COLO668 (cell line): ENCODE results near the gene PIMREG.
A peak's percentile ranks its signal among the peaks of the same experiment; 100 is the strongest.

Experiments
- DNase-seq: peaks from one replicate; lab custom pipeline; 2025; ENCODE audit not compliant: unreplicated experiment; lab: John Stamatoyannopoulos, UW

The PIMREG gene

GRCh38 chr17:6461246-6461645, 17.0 kb downstream of the PIMREG start:
- no peak for DNase-seq

- no peak for DNase-seq
These were observed 17.7 kb downstream of the PIMREG start for GRCh38 chr17:6461792-6462524.

- no peak for DNase-seq
These were observed 18.4 kb downstream of the PIMREG start for GRCh38 chr17:6462692-6463091.

GRCh38 chr17:6463616-6464445, 19.6 kb downstream of the PIMREG start:
- DNase-seq, result no peak

GRCh38 chr17:6464446-6465041, 20.3 kb downstream of the PIMREG start:
- DNase-seq, result no peak

- DNase-seq, result no peak
These were observed 21.1 kb downstream of the PIMREG start for GRCh38 chr17:6465206-6466003.

- DNase-seq, result no peak
These were observed 23.3 kb downstream of the PIMREG start for GRCh38 chr17:6467567-6467966.

- no peak for DNase-seq
These were observed 24.0 kb downstream of the PIMREG start for GRCh38 chr17:6468051-6468790.

- no peak for DNase-seq
These were observed 26.0 kb downstream of the PIMREG start for GRCh38 chr17:6470146-6470718.

GRCh38 chr17:6470751-6471521, 26.7 kb downstream of the PIMREG start:
- DNase-seq, result no peak

- no peak for DNase-seq
These were observed 27.5 kb downstream of the PIMREG start for GRCh38 chr17:6471531-6472465.

- DNase-seq, result no peak
These were observed 28.3 kb downstream of the PIMREG start for GRCh38 chr17:6472517-6472916.

GRCh38 chr17:6473128-6473767, 29.0 kb downstream of the PIMREG start:
- DNase-seq, result peak; percentile 38

GRCh38 chr17:6474376-6474775, 30.1 kb downstream of the PIMREG start:
- DNase-seq, result no peak

- DNase-seq, result no peak
These were observed 30.7 kb downstream of the PIMREG start for GRCh38 chr17:6474906-6475305.

- DNase-seq, result no peak
These were observed 31.2 kb downstream of the PIMREG start for GRCh38 chr17:6475411-6475810.

- DNase-seq, result no peak
These were observed 32.0 kb downstream of the PIMREG start for GRCh38 chr17:6476076-6476809.
